ENCODE data around the gene SCD5. TPM values are rescaled to one million over a fixed set of nuclear protein-coding genes. Genes with fewer than 3 reads are reported as not detected.

Gene SCD5
- total RNA-seq, 2 experiments from 2014 or later: 6.2 to 6.9 TPM

GRCh38 chr4:82629238-82630000 is 169.2 kb downstream of the SCD5 start:
- Mint-ChIP-seq H3K9me3 (peaks cover 3% of the 10 kb centered on the region), H3K27ac (no peak overlapping the region), H3K4me1 (peaks cover 1% of the 10 kb centered on the region), H3K36me3 (peaks cover 5% of the 10 kb centered on the region), H3K27me3 (no peaks in the 10 kb centered on the region), H3K4me3 (no peak overlapping the region)
- POLR2A ChIA-PET: no interaction called here
- no peak for DNase-seq
- ATAC-seq (ENCODE audit: low read depth): no peak

GRCh38 chr4:82626251-82626868 is 172.2 kb downstream of the SCD5 start:
- DNase-seq: no peak
- POLR2A ChIA-PET: no interaction called here

GRCh38 chr4:82624819-82625218 is 173.8 kb downstream of the SCD5 start:
- POLR2A ChIA-PET: no interaction called here
- Mint-ChIP-seq H3K4me1 (no peaks in the 10 kb centered on the region), H3K9me3 (no peaks in the 10 kb centered on the region), H3K27me3 (no peaks in the 10 kb centered on the region), H3K36me3 (no peaks in the 10 kb centered on the region), H3K4me3 (no peak overlapping the region), H3K27ac (no peak overlapping the region)
- ATAC-seq (ENCODE audit: low read depth): no peak
- DNase-seq: no peak

More at GRCh38 chr4:82626251-82626868, 172.2 kb downstream of the SCD5 start:
- H3K27me3 Mint-ChIP-seq: no peaks in the 10 kb centered on the region
- no peak overlapping the region for H3K4me3 Mint-ChIP-seq
- H3K36me3 Mint-ChIP-seq: no peaks in the 10 kb centered on the region
- H3K4me1 Mint-ChIP-seq: no peaks in the 10 kb centered on the region
- H3K9me3 Mint-ChIP-seq: no peaks in the 10 kb centered on the region
- H3K27ac Mint-ChIP-seq: no peak overlapping the region
- no peak for ATAC-seq (ENCODE audit: low read depth)

GRCh38 chr4:82623121-82623683 is 175.4 kb downstream of the SCD5 start:
- no peak overlapping the region for H3K4me3 Mint-ChIP-seq
- no peaks in the 10 kb centered on the region for H3K27me3 Mint-ChIP-seq
- DNase-seq (no peak), ATAC-seq (ENCODE audit: low read depth) (no peak)
- no peaks in the 10 kb centered on the region for H3K9me3 Mint-ChIP-seq
- H3K36me3 Mint-ChIP-seq: no peaks in the 10 kb centered on the region
- H3K4me1 Mint-ChIP-seq: no peaks in the 10 kb centered on the region
- POLR2A ChIA-PET: no interaction called here
- H3K27ac Mint-ChIP-seq: no peak overlapping the region

- H3K27ac Mint-ChIP-seq: no peak overlapping the region
Measured at GRCh38 chr4:82621251-82621650, 177.3 kb downstream of the SCD5 start.

GRCh38 chr4:82620126-82620735 is 178.4 kb downstream of the SCD5 start:
- POLR2A ChIA-PET: no interaction called here
- Mint-ChIP-seq H3K27ac (no peak overlapping the region), H3K4me3 (no peak overlapping the region), H3K9me3 (no peaks in the 10 kb centered on the region), H3K36me3 (no peaks in the 10 kb centered on the region), H3K4me1 (no peaks in the 10 kb centered on the region), H3K27me3 (no peaks in the 10 kb centered on the region)
- DNase-seq: no peak
- ATAC-seq (ENCODE audit: low read depth): no peak

More at GRCh38 chr4:82621251-82621650, 177.3 kb downstream of the SCD5 start:
- DNase-seq (no peak), ATAC-seq (ENCODE audit: low read depth) (no peak)
- H3K9me3 Mint-ChIP-seq: no peaks in the 10 kb centered on the region
- H3K27me3 Mint-ChIP-seq: no peaks in the 10 kb centered on the region
- POLR2A ChIA-PET: no interaction called here
- H3K4me1 Mint-ChIP-seq: no peaks in the 10 kb centered on the region
- H3K36me3 Mint-ChIP-seq: no peaks in the 10 kb centered on the region
- no peak overlapping the region for H3K4me3 Mint-ChIP-seq

GRCh38 chr4:82618103-82618720 is 180.4 kb downstream of the SCD5 start:
- H3K27ac Mint-ChIP-seq: no peak overlapping the region
- no peak overlapping the region for H3K4me3 Mint-ChIP-seq
- peaks cover 2% of the 10 kb centered on the region for H3K27me3 Mint-ChIP-seq
- H3K9me3 Mint-ChIP-seq: no peaks in the 10 kb centered on the region
- no peaks in the 10 kb centered on the region for H3K36me3 Mint-ChIP-seq
- H3K4me1 Mint-ChIP-seq: no peaks in the 10 kb centered on the region
- POLR2A ChIA-PET: no interaction called here
- ATAC-seq (ENCODE audit: low read depth): no peak
- DNase-seq: no peak

GRCh38 chr4:82614838-82615449 is 183.7 kb downstream of the SCD5 start:
- H3K27me3 Mint-ChIP-seq: peaks cover 4% of the 10 kb centered on the region
- no peaks in the 10 kb centered on the region for H3K36me3 Mint-ChIP-seq
- ATAC-seq (ENCODE audit: low read depth): no peak
- POLR2A ChIA-PET: no interaction called here
- no peak for DNase-seq
- no peak overlapping the region for H3K4me3 Mint-ChIP-seq
- no peak overlapping the region for H3K27ac Mint-ChIP-seq
- H3K4me1 Mint-ChIP-seq: no peaks in the 10 kb centered on the region
- no peaks in the 10 kb centered on the region for H3K9me3 Mint-ChIP-seq

- ATAC-seq (ENCODE audit: low read depth): no peak
- no peaks in the 10 kb centered on the region for H3K4me1 Mint-ChIP-seq
- H3K9me3 Mint-ChIP-seq: no peaks in the 10 kb centered on the region
- POLR2A ChIA-PET: no interaction called here
- H3K36me3 Mint-ChIP-seq: no peaks in the 10 kb centered on the region
- H3K4me3 Mint-ChIP-seq: no peak overlapping the region
- peaks cover 4% of the 10 kb centered on the region for H3K27me3 Mint-ChIP-seq
- no peak overlapping the region for H3K27ac Mint-ChIP-seq
- no peak for DNase-seq
Measured at GRCh38 chr4:82613121-82613520, 185.5 kb downstream of the SCD5 start.

- Mint-ChIP-seq H3K9me3 (no peaks in the 10 kb centered on the region), H3K4me1 (no peaks in the 10 kb centered on the region), H3K27ac (no peak overlapping the region), H3K36me3 (no peaks in the 10 kb centered on the region), H3K27me3 (peaks cover 4% of the 10 kb centered on the region), H3K4me3 (no peak overlapping the region)
- no peak for DNase-seq
- no peak for ATAC-seq (ENCODE audit: low read depth)
- POLR2A ChIA-PET: no interaction called here
Measured at GRCh38 chr4:82611982-82612381, 186.6 kb downstream of the SCD5 start.

GRCh38 chr4:82611527-82611926 is 187.1 kb downstream of the SCD5 start:
- no peaks in the 10 kb centered on the region for H3K4me1 Mint-ChIP-seq
- H3K27ac Mint-ChIP-seq: no peak overlapping the region
- H3K4me3 Mint-ChIP-seq: no peak overlapping the region
- POLR2A ChIA-PET: no interaction called here
- no peaks in the 10 kb centered on the region for H3K9me3 Mint-ChIP-seq
- DNase-seq (no peak), ATAC-seq (ENCODE audit: low read depth) (no peak)
- peaks cover 4% of the 10 kb centered on the region for H3K27me3 Mint-ChIP-seq
- H3K36me3 Mint-ChIP-seq: no peaks in the 10 kb centered on the region

- DNase-seq (no peak), ATAC-seq (ENCODE audit: low read depth) (no peak)
- no peak overlapping the region for H3K4me3 Mint-ChIP-seq
- peaks cover 4% of the 10 kb centered on the region for H3K27me3 Mint-ChIP-seq
- POLR2A ChIA-PET: no interaction called here
- H3K36me3 Mint-ChIP-seq: no peaks in the 10 kb centered on the region
- no peaks in the 10 kb centered on the region for H3K9me3 Mint-ChIP-seq
- H3K4me1 Mint-ChIP-seq: no peaks in the 10 kb centered on the region
- no peak overlapping the region for H3K27ac Mint-ChIP-seq
Measured at GRCh38 chr4:82610041-82610440, 188.6 kb downstream of the SCD5 start.

GRCh38 chr4:82606622-82607021 is 192.0 kb downstream of the SCD5 start:
- no peaks in the 10 kb centered on the region for H3K9me3 Mint-ChIP-seq
- H3K27ac Mint-ChIP-seq: no peak overlapping the region
- no peaks in the 10 kb centered on the region for H3K4me1 Mint-ChIP-seq
- H3K27me3 Mint-ChIP-seq: no peaks in the 10 kb centered on the region
- POLR2A ChIA-PET: no interaction called here
- H3K36me3 Mint-ChIP-seq: no peaks in the 10 kb centered on the region
- no peak overlapping the region for H3K4me3 Mint-ChIP-seq
- ATAC-seq (ENCODE audit: low read depth) (no peak), DNase-seq (no peak)
